ENCODE measurements around the gene GIMAP2.

GIMAP2 gene

GRCh38 chr7:150735596-150736358 lies 50.3 kb downstream of the GIMAP2 start:
- no peak for DNase-seq

GRCh38 chr7:150736864-150737263 lies 51.4 kb downstream of the GIMAP2 start:
- DNase-seq: no peak

- no peak for DNase-seq
These were observed 52.0 kb downstream of the GIMAP2 start, which contains the start of gene GIMAP5 for GRCh38 chr7:150737265-150738055. Gene GIMAP5 (plus strand): TSS chr7:150737418. CDS start chr7:150740885, 3,467 bp downstream.

GRCh38 chr7:150738092-150738491 lies 52.6 kb downstream of the GIMAP2 start:
- DNase-seq: no peak

GRCh38 chr7:150738591-150739001 lies 53.1 kb downstream of the GIMAP2 start:
- DNase-seq: no peak

- DNase-seq: peak in 1 of 2 experiments; percentile 8
These were observed 53.5 kb downstream of the GIMAP2 start for GRCh38 chr7:150739033-150739432.

GRCh38 chr7:150740053-150740452 lies 54.5 kb downstream of the GIMAP2 start:
- DNase-seq: no peak

GRCh38 chr7:150742286-150742968 lies 56.9 kb downstream of the GIMAP2 start:
- DNase-seq: no peak

All from NCI-H2081 (cell line).